HepG2 (cell line): ENCODE data around the gene SV2A. TPM values are rescaled to one million over a fixed set of nuclear protein-coding genes. Genes with fewer than 3 reads are reported as not detected.

Experiments
- ATAC-seq: fragments of 200-7000 bp; cut with Tn5 transposase; 3 replicates; pipeline ENCODE4 v1.9.1; 2020; ENCODE audit warnings: mild to moderate bottlenecking, moderate library complexity
- BruUV-seq: library from RNA; stranded (reverse); fragments of 400-500 nt; replicated peaks from 2 replicates; lab custom pipeline; 2021; lab: Mats Ljungman, UMichigan
- CTCF ChIA-PET: fragments of 300-600 bp; formaldehyde crosslinking; extraction: SDS; loops from one replicate; lab custom pipeline; 2021; ENCODE audit warnings: low total read pairs, inconsistent platforms, low intra/inter-chr PET ratio; lab: Yijun Ruan, JAX
- POLR2A ChIA-PET: fragments of 350-600 bp; sonication (Branson Sonifier 250); formaldehyde crosslinking; loops from one replicate; lab custom pipeline; 2020; ENCODE audit warnings: antibody characterized with exemption, inconsistent platforms; lab: Yijun Ruan, JAX
- DNase-seq: peaks from one replicate; pipeline ENCODE4 v3.0.0-alpha.2; 2015; ENCODE audit warnings: low spot score
- FAIRE-seq: peaks from 3 replicates; lab custom pipeline; 2011; peaks lifted over from hg19 to GRCh38; lab: Jason Lieb, UNC
- H2AFZ ChIP-seq: one replicate; pipeline ENCODE4 v1.6.1; 2011; ENCODE audit warnings: low read length, inconsistent platforms
- H3K27ac ChIP-seq: fragments of 300-600 bp; 3 replicates; pipeline ENCODE4 v1.8.0; 2011; ENCODE audit warnings: mixed run types, mild to moderate bottlenecking, mixed read lengths, low read length, inconsistent platforms; ENCODE audit not compliant: insufficient read depth; ENCODE audit errors: extremely low read length
- H3K27me3 ChIP-seq, 2 experiments: fragments of 200-600 bp in 1 of 2; 2 replicates in 1 of 2; 3 replicates in 1 of 2; pipeline versions ENCODE4 v1.6.0 to v1.8.0; 2011; ENCODE audit warnings: low read length in 2 of 2, mild to moderate bottlenecking in 2 of 2, moderate library complexity in 2 of 2, inconsistent platforms in 1 of 2; ENCODE audit not compliant: insufficient read depth in 2 of 2, control insufficient read depth in 1 of 2
- H3K36me3 ChIP-seq, 2 experiments: fragments of 200-600 bp in 1 of 2; replicated peaks in 1 of 2; 2 replicates in 1 of 2; 3 replicates in 1 of 2; pipeline versions ENCODE4 v1.5.1 to v1.8.0; 2011; ENCODE audit warnings: low read length in 2 of 2, inconsistent platforms in 1 of 2; ENCODE audit not compliant: insufficient read depth in 2 of 2, control insufficient read depth in 1 of 2
- H3K4me1 ChIP-seq: 2 replicates; pipeline ENCODE4 v1.5.1; 2012; ENCODE audit warnings: low read length, inconsistent platforms; ENCODE audit not compliant: insufficient read depth
- H3K4me2 ChIP-seq: 2 replicates; pipeline ENCODE4 v1.6.0; 2011; ENCODE audit warnings: low read depth, low read length, inconsistent platforms
- H3K4me3 ChIP-seq, 3 experiments: fragments of 200-600 bp in 1 of 3; sonication (generic), shearing (Covaris generic) in 1 of 3; replicated peaks in 1 of 3; 2 replicates each; pipeline ENCODE4 v1.5.1; 2011 to 2016; ENCODE audit warnings: low read length in 3 of 3, inconsistent platforms in 2 of 3, low read depth in 2 of 3, mild to moderate bottlenecking in 2 of 3, control low read depth in 1 of 3, mixed read lengths in 1 of 3; ENCODE audit not compliant: insufficient read depth in 1 of 3
- H3K79me2 ChIP-seq: one replicate; pipeline ENCODE4 v1.6.1; 2011; ENCODE audit warnings: low read length, inconsistent platforms; ENCODE audit not compliant: insufficient read depth
- H3K9ac ChIP-seq: 2 replicates; pipeline ENCODE4 v1.6.0; 2011; ENCODE audit warnings: mild to moderate bottlenecking, low read depth, low read length, inconsistent platforms; ENCODE audit not compliant: insufficient read depth
- H3K9me3 ChIP-seq: 2 replicates; pipeline ENCODE4 v1.5.1; 2012; ENCODE audit warnings: mild to moderate bottlenecking, low read length
- H4K20me1 ChIP-seq: 2 replicates; pipeline ENCODE4 v1.6.0; 2011; ENCODE audit warnings: inconsistent platforms, mild to moderate bottlenecking, low read length, moderate library complexity; ENCODE audit not compliant: insufficient read depth
- CBX5 ChIP-seq: sonication (generic); formaldehyde crosslinking; IDR thresholded peaks from 2 replicates; pipeline ENCODE4 v1.4.0; 2020; ENCODE audit warnings: missing genetic modification reagents, borderline replicate concordance
- CEBPG ChIP-seq: IDR thresholded peaks from 2 replicates; pipeline ENCODE4 v1.6.1; 2016
- FOXA3 ChIP-seq: IDR thresholded peaks from 2 replicates; pipeline ENCODE4 v1.6.1; 2016; ENCODE audit warnings: missing genetic modification reagents, missing compliant biosample characterization
- FOXC1 ChIP-seq: sonication (generic); formaldehyde crosslinking; IDR thresholded peaks from 2 replicates; pipeline ENCODE4 v1.8.0; 2022; ENCODE audit warnings: mild to moderate bottlenecking, missing genetic modification reagents, borderline replicate concordance
- FOXP1 ChIP-seq, 2 experiments: fragments of 450-650 bp in 1 of 2; IDR thresholded peaks; 2 replicates each; pipeline ENCODE4 v1.6.1; 2017 to 2018; ENCODE audit warnings: antibody characterized with exemption in 1 of 2
- JUNB ChIP-seq: sonication (generic); formaldehyde crosslinking; IDR thresholded peaks from 2 replicates; pipeline ENCODE4 v1.8.0; 2022; ENCODE audit warnings: missing genetic modification reagents, mild to moderate bottlenecking, borderline replicate concordance
- KLF12 ChIP-seq: sonication (generic); formaldehyde crosslinking; IDR thresholded peaks from 2 replicates; pipeline ENCODE4 v1.4.0; 2020; ENCODE audit warnings: missing genetic modification reagents, borderline replicate concordance
- PCBP2 ChIP-seq: fragments of 200-400 bp; formaldehyde crosslinking; optimal IDR thresholded peaks from 2 replicates; pipeline ENCODE3; 2018; ENCODE audit warnings: low read length, low read depth; ENCODE audit not compliant: poor library complexity, severe bottlenecking
- PHF5A ChIP-seq: IDR thresholded peaks from one replicate; pipeline ENCODE4 v1.6.1; 2018; ENCODE audit warnings: low read depth, missing genetic modification reagents; ENCODE audit not compliant: unreplicated experiment
- POLR2A ChIP-seq, 2 experiments: IDR thresholded peaks; 2 replicates each; pipeline ENCODE4 v1.6.1; 2011; ENCODE audit warnings: low read depth in 2 of 2, low read length in 2 of 2, mild to moderate bottlenecking in 1 of 2, moderate library complexity in 1 of 2; ENCODE audit not compliant: insufficient read depth in 1 of 2
- POLR2AphosphoS5 ChIP-seq: IDR thresholded peaks from 2 replicates; pipeline ENCODE4 v1.6.1; 2012; ENCODE audit warnings: low read depth, low read length
- ZNF446 ChIP-seq: sonication (generic); formaldehyde crosslinking; IDR thresholded peaks from 2 replicates; pipeline ENCODE4 v1.5.0; 2020; ENCODE audit warnings: mild to moderate bottlenecking, missing genetic modification reagents
- ZNF556 ChIP-seq: sonication (generic); formaldehyde crosslinking; IDR thresholded peaks from 2 replicates; pipeline ENCODE4 v1.4.0; 2020; ENCODE audit warnings: mild to moderate bottlenecking, missing genetic modification reagents, borderline replicate concordance
- ZNF839 ChIP-seq: sonication (generic); formaldehyde crosslinking; IDR thresholded peaks from 2 replicates; pipeline ENCODE4 v1.4.0; 2020; ENCODE audit warnings: missing genetic modification reagents, mild to moderate bottlenecking, borderline replicate concordance
- WGBS: methylation state at CpG from one replicate; pipeline ENCODE4 v1.1.6; 2017; ENCODE audit warnings: low lambda C conversion rate; 5-methylcytosine and 5-hydroxymethylcytosine counted together
- in situ Hi-C: cut with HindIII; loops from 2 replicates; pipeline ENCODE4 v1.10.0; 2017; ENCODE audit warnings: low pct_unique_long_range_greater_than_20kb; ENCODE audit not compliant: extremely low pct_ligation_motif_present
- intact Hi-C: fragments of 100-400 bp; cut with micrococcal nuclease; formaldehyde crosslinking; loops from one replicate; pipeline ENCODE4 v1.10.0; 2022; ENCODE audit not compliant: unreplicated experiment
- polyA plus RNA-seq, 8 experiments: library from polyadenylated mRNA; depleted of rRNA in 3 of 8; stranded (reverse) in 7 of 8; unstranded in 1 of 8; fragments of >200 nt; fragmentation: Illumina TruSeq in 4 of 8; extraction: Trizol in 4 of 8; gene quantifications; 2 replicates each; pipeline versions ENCODE4 v1.2.1 to v1.2.3, GENCODE V29; 2011 to 2016; ENCODE audit warnings: low read depth in 4 of 8, missing spikeins in 1 of 8, mixed read lengths in 1 of 8; ENCODE audit not compliant: insufficient read depth in 1 of 8
- total RNA-seq, 5 experiments: library from RNA; depleted of rRNA; stranded (reverse); fragments of >200 nt; fragmentation: Illumina TruSeq; extraction: Trizol; gene quantifications; 2 replicates each; pipeline ENCODE4 v1.2.3, GENCODE V29; 2016; ENCODE audit warnings: low read depth in 1 of 5
- TF ChIP-seq, protein P1 (sequence below), 2 experiments: sonication (generic) in 1 of 2; formaldehyde crosslinking in 1 of 2; IDR thresholded peaks; 2 replicates each; pipeline versions ENCODE4 v1.4.0 to v1.6.1; 2016 to 2020; ENCODE audit warnings: borderline replicate concordance in 1 of 2, low read depth in 1 of 2, mild to moderate bottlenecking in 1 of 2, missing genetic modification reagents in 1 of 2
- TF ChIP-seq, protein P2 (sequence below): sonication (generic); formaldehyde crosslinking; IDR thresholded peaks from 2 replicates; pipeline ENCODE4 v1.5.0; 2020; ENCODE audit warnings: missing genetic modification reagents
- TF ChIP-seq, protein P3 (sequence below): sonication (generic); formaldehyde crosslinking; IDR thresholded peaks from 2 replicates; pipeline ENCODE4 v1.9.0; 2022; ENCODE audit warnings: missing genetic modification reagents, mild to moderate bottlenecking, borderline replicate concordance

SV2A gene
- total and polyA plus RNA-seq, 2 of the 13 experiments (the other 11 are each of a cell fraction or from before 2014, with no cell fraction given): 0.84 to 1.9 TPM

DNA sequence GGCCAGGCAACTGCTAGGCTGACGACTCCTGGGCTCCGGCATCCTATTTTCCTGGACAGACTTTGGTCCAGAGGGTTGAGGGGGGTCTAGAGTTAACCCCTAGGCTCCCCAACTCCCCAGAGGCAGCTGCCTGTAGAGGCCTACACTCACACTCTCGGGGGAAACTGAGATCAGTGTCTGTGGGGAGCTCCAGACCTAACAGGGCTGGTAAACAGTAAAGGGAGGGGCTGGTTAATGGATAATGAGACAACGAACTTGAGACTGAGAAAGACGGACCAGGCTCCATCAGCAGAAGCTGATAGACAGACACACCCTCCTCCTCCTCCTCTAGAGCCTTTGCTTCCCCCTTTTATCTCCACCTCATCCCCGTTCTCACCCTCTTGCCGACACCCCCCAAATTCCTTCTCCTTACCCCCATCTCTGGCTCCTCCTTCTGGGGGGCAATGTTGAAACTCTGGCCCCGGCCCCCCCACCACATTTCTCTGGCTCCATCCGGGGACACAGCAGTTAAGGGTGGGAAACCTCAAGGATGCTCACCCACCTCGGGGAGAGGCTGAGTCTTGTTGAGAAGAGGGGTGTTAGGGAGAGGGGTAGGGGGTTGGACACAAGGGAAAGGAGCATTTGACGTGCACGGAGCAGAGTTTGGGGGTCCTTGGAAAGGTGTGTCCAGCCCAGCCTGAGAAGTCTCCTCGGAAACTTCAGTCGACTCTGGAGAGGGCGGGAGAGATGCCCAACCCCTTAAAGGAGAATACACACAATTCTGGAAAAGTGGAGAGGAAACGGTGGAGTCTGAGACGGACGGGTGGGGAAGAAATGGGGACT lies 18.7 kb upstream of the SV2A start, which contains the start of gene MTMR11:
TSS of gene MTMR11 (minus strand) at position 710 of the 822 bp plus-strand sequence. CDS start at position 478, 232 bp downstream.
- FAIRE-seq (peak; percentile 79), ATAC-seq (peak; percentile 64), DNase-seq (peak; percentile 22)
- no peaks in the 10 kb centered on the region for H4K20me1 ChIP-seq
- H3K27ac ChIP-seq: no peak within 1 kb of the TSS
- H3K4me3 ChIP-seq: peak within 1 kb of the TSS; percentile 37 to 59 (median 49)
- H2AFZ ChIP-seq: peak within 1 kb of the TSS; percentile 32
- 2% methylated on average over 18 of the region's 18 CpGs for WGBS
- H3K4me1 ChIP-seq: peaks cover 49% of the 10 kb centered on the region
- H3K27me3 ChIP-seq: no peaks in the 10 kb centered on the region
- intact Hi-C loops (no loop called here), in situ Hi-C loops (no loop called here)
- BruUV-seq: no TSS peak
- H3K9ac ChIP-seq: peak within 1 kb of the TSS; percentile 31; the same call in 1 of the 2 replicates
- no peaks in the 10 kb centered on the region for H3K9me3 ChIP-seq
- ChIA-PET POLR2A (interaction anchor here (0.6 to 6.0 kb wide), 4 partner anchors 8 to 74 kb away, joined by 3 to 74 read pairs (median 3); partner anchors contain the start of gene OTUD7B), CTCF (no interaction called here)
- no peaks in the 10 kb centered on the region for H3K36me3 ChIP-seq
- H3K79me2 ChIP-seq: no peaks in the 10 kb centered on the region
- peak within 1 kb of the TSS; percentile 91 for H3K4me2 ChIP-seq
- TF ChIP-seq, protein P1, sequence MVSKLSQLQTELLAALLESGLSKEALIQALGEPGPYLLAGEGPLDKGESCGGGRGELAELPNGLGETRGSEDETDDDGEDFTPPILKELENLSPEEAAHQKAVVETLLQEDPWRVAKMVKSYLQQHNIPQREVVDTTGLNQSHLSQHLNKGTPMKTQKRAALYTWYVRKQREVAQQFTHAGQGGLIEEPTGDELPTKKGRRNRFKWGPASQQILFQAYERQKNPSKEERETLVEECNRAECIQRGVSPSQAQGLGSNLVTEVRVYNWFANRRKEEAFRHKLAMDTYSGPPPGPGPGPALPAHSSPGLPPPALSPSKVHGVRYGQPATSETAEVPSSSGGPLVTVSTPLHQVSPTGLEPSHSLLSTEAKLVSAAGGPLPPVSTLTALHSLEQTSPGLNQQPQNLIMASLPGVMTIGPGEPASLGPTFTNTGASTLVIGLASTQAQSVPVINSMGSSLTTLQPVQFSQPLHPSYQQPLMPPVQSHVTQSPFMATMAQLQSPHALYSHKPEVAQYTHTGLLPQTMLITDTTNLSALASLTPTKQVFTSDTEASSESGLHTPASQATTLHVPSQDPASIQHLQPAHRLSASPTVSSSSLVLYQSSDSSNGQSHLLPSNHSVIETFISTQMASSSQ (IDR thresholded peaks at IDR 0.05; ENCODE audit: low read depth): peak; percentile 87
- TF ChIP-seq, protein P1 (CRISPR knock-in tag; IDR thresholded peaks at IDR 0.05; ENCODE audit: borderline replicate concordance): peak; percentile 77; the same call in 1 of the 2 replicates
- no peak for TF ChIP-seq JUNB
- TF ChIP-seq POLR2AphosphoS5: peak; percentile 21; the same call in 1 of the 2 replicates
- no peak for TF ChIP-seq FOXC1 (CRISPR knock-in tag)
- no peak for TF ChIP-seq CEBPG (CRISPR knock-in tag)
- TF ChIP-seq CBX5 (CRISPR knock-in tag): no peak
- no peak for TF ChIP-seq ZNF839 (CRISPR knock-in tag)
- no peak for TF ChIP-seq ZNF446 (CRISPR knock-in tag)
- TF ChIP-seq, protein P2, sequence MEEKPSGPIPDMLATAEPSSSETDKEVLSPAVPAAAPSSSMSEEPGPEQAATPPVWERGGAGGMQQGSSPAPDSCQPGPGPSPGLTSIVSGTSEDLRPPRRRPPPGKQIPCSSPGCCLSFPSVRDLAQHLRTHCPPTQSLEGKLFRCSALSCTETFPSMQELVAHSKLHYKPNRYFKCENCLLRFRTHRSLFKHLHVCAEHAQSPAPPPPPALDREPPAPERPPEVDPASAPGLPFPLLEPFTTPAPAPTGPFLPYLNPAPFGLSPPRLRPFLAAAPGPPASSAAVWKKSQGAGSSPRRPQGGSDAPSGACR: no peak
- TF ChIP-seq KLF12 (CRISPR knock-in tag): 0 out of 2 replicates have a peak, but pooled peaks have one; percentile 39
- no peak for TF ChIP-seq PHF5A (CRISPR knock-in tag)
- no peak for TF ChIP-seq ZNF556 (CRISPR knock-in tag)
- peak; percentile 12 for TF ChIP-seq PCBP2
- TF ChIP-seq POLR2A (IDR thresholded peaks at IDR 0.05; ENCODE audit: insufficient read depth in 1 of 2, low read depth in 2 of 2, low read length in 2 of 2): peak in 1 of 2 experiments; percentile 32; a peak in 1 of 4 replicates
- TF ChIP-seq FOXA3 (CRISPR knock-in tag): peak; percentile 34; the same call in 1 of the 2 replicates
- TF ChIP-seq, protein P3, sequence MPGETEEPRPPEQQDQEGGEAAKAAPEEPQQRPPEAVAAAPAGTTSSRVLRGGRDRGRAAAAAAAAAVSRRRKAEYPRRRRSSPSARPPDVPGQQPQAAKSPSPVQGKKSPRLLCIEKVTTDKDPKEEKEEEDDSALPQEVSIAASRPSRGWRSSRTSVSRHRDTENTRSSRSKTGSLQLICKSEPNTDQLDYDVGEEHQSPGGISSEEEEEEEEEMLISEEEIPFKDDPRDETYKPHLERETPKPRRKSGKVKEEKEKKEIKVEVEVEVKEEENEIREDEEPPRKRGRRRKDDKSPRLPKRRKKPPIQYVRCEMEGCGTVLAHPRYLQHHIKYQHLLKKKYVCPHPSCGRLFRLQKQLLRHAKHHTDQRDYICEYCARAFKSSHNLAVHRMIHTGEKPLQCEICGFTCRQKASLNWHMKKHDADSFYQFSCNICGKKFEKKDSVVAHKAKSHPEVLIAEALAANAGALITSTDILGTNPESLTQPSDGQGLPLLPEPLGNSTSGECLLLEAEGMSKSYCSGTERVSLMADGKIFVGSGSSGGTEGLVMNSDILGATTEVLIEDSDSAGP (CRISPR knock-in tag): peak; percentile 74; the same call in 1 of the 2 replicates
- no peak for TF ChIP-seq FOXP1 (IDR thresholded peaks at IDR 0.05)
- peak; percentile 41; the same call in 1 of the 2 replicates for TF ChIP-seq FOXP1 (CRISPR knock-in tag; IDR thresholded peaks at IDR 0.05)
